ENCODE data around the gene MAPK12. TPM values are rescaled to one million over a fixed set of nuclear protein-coding genes. Genes with fewer than 3 reads are reported as not detected.

The MAPK12 gene
- total and polyA plus RNA-seq, 2 of the 4 experiments (the other 2 are of a cell fraction): 41.0 to 56.3 TPM

DNA sequence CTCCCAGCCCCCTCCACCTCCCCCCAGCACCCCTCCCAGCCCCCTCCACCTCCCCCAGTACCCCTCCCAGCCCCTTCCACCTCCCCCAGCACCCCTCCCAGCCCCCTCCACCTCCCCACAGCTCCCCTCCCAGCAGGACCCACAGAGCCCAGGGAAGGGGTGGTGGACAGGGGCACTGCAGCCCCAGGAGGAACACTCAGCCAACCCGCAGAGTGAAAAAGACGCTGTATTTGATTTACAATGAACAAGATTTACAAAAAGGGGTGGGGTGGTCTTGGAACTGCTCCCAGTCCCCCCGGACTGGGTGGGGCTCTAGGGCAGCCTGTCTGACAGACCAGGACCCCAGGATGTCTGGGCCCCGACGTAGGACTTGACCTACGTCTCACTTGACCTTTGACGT, 13.3 kb upstream of the MAPK12 start:
- Histone ChIP-seq H3K4me1 (ENCODE audit: control insufficient read depth, insufficient read depth, low read length) (peaks cover 11% of the 10 kb centered on the region), H3K4ac (ENCODE audit: low read depth, low read length) (no peak overlapping the region), H2BK120ac (ENCODE audit: low read depth, low read length) (no peak overlapping the region), H3K18ac (ENCODE audit: low read depth, low read length) (no peak overlapping the region), H3K79me1 (ENCODE audit: low read depth in 1 of 2, low read length in 2 of 2) (peaks cover 0 to 18% of the 10 kb centered on the region in 2 experiments; a peak in 1 of 4 replicates), H3K9ac (ENCODE audit: low read depth, low read length) (no peak overlapping the region), H4K5ac (ENCODE audit: low read depth, low read length) (no peak overlapping the region), H2AK9ac (replicated peaks; ENCODE audit: low read depth, low read length, poor library complexity) (no peak overlapping the region), H3K4me2 (ENCODE audit: low read depth, low read length) (no peak overlapping the region), H4K20me1 (ENCODE audit: insufficient read depth, low read length) (peaks cover 51% of the 10 kb centered on the region), H3K36me3 (ENCODE audit: control insufficient read depth, insufficient read depth, low read length) (peaks cover 56% of the 10 kb centered on the region), H3K23ac (ENCODE audit: low read depth, low read length) (no peak overlapping the region), H2BK5ac (ENCODE audit: low read depth, low read length, poor library complexity, severe bottlenecking) (no peak overlapping the region), H4K8ac (ENCODE audit: low read depth in 2 of 2, low read length in 2 of 2) (no peak overlapping the region), H2BK15ac (ENCODE audit: low read depth, low read length) (no peak overlapping the region), H3K14ac (replicated peaks; ENCODE audit: low read depth, low read length) (no peak overlapping the region), H3K9me1 (ENCODE audit: insufficient read depth, low read length) (no peaks in the 10 kb centered on the region), H2AFZ (replicated peaks; ENCODE audit: low read length, poor library complexity) (no peak overlapping the region), H3K27ac (ENCODE audit: insufficient read depth, low read length) (no peak overlapping the region), H4K91ac (ENCODE audit: insufficient read depth, low read depth, low read length) (no peak overlapping the region), H3K4me3 (ENCODE audit: insufficient read depth, low read depth, low read length) (no peak overlapping the region), H3K9me3 (ENCODE audit: control insufficient read depth, insufficient read depth, low read length) (no peaks in the 10 kb centered on the region), H3K56ac (ENCODE audit: extremely low read depth, insufficient read depth, low read length) (no peak overlapping the region), H2BK20ac (ENCODE audit: low read depth, low read length) (no peak overlapping the region), H3K27me3 (ENCODE audit: control insufficient read depth, insufficient read depth, low read length) (no peaks in the 10 kb centered on the region), H2AK5ac (ENCODE audit: low read depth, low read length) (no peak overlapping the region)
- CTCF ChIA-PET: no interaction called here
- in situ Hi-C loops (cut with MboI; ENCODE audit: low sequenced_read_pairs): loop anchor here (10.0 kb wide), 1 partner anchor 50 kb away; the partner anchor contains the start of gene DENND6B
- ATAC-seq (ENCODE audit: low read depth) (no peak), DNase-seq (no peak)
- POLR2A ChIA-PET (ENCODE audit: unreplicated experiment): no interaction called here
- dilution Hi-C loops (cut with HindIII; ENCODE audit: low sequenced_read_pairs, unreplicated experiment): no loop called here
- TF ChIP-seq NFE2L2 (IDR thresholded peaks at IDR 0.05; ENCODE audit: low read depth, low read length) (no peak), CHD1 (IDR thresholded peaks at IDR 0.05; ENCODE audit: low read depth, low read length) (no peak), FOS (IDR thresholded peaks at IDR 0.05; ENCODE audit: low read depth, low read length) (no peak), MAZ (IDR thresholded peaks at IDR 0.05; ENCODE audit: borderline replicate concordance, low read depth, low read length) (no peak), CTCF (conservative IDR thresholded peaks at IDR 0.05; ENCODE audit: low read depth, low read length) (no peak), SMC3 (IDR thresholded peaks at IDR 0.05; ENCODE audit: low read depth, low read length) (no peak), MAFK (IDR thresholded peaks at IDR 0.05; ENCODE audit: low read depth, low read length) (no peak), RAD21 (IDR thresholded peaks at IDR 0.05; ENCODE audit: low read length) (no peak), BHLHE40 (IDR thresholded peaks at IDR 0.05; ENCODE audit: low read depth, low read length) (no peak)
- TF ChIP-seq, protein P1, sequence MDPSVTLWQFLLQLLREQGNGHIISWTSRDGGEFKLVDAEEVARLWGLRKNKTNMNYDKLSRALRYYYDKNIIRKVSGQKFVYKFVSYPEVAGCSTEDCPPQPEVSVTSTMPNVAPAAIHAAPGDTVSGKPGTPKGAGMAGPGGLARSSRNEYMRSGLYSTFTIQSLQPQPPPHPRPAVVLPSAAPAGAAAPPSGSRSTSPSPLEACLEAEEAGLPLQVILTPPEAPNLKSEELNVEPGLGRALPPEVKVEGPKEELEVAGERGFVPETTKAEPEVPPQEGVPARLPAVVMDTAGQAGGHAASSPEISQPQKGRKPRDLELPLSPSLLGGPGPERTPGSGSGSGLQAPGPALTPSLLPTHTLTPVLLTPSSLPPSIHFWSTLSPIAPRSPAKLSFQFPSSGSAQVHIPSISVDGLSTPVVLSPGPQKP (IDR thresholded peaks at IDR 0.05; ENCODE audit: borderline replicate concordance, low read depth, low read length): no peak
- BruUV-seq (replicated peaks): no TSS peak
- WGBS, 2 experiments (ENCODE audit: extremely low coverage in 2 of 2, insufficient read length in 1 of 2): 83% methylated on average over 1 of the region's 7 CpGs; no CpG with 5 or more reads in 1 of the 2 experiments
- intact Hi-C loops (cut with micrococcal nuclease): loop anchor here (5.0 kb wide), 1 partner anchor 33 kb away; the partner anchor contains the start of gene PLXNB2
